GM12872 (cell line): ENCODE results near the gene CALN1.

Experiments used
- TF ChIP-seq, protein P1 (sequence below): IDR thresholded peaks from 3 replicates; pipeline ENCODE4 v1.5.1; 2011; ENCODE audit warnings: low read depth, mild to moderate bottlenecking, low read length, moderate library complexity; ENCODE audit not compliant: insufficient read depth

Gene CALN1

DNA sequence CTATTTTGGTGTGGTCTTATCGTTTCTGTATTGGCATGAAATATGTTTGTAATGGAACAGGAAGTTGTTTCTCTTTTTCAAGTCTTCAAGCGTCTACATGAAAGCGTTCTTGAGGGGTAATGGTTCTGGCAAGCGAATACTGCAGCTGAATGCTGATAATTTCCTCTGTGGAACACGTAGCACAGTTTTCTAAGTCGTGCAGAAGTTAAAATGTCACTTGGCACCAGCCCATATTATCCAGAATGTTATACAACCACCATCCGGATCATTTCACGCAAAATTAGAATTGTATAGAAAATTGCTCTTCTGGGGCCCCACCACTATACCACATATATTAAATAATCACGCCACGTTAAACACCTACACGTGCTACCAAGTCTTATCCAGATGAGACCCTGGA lies 354.3 kb downstream of the CALN1 start:
- TF ChIP-seq, protein P1, sequence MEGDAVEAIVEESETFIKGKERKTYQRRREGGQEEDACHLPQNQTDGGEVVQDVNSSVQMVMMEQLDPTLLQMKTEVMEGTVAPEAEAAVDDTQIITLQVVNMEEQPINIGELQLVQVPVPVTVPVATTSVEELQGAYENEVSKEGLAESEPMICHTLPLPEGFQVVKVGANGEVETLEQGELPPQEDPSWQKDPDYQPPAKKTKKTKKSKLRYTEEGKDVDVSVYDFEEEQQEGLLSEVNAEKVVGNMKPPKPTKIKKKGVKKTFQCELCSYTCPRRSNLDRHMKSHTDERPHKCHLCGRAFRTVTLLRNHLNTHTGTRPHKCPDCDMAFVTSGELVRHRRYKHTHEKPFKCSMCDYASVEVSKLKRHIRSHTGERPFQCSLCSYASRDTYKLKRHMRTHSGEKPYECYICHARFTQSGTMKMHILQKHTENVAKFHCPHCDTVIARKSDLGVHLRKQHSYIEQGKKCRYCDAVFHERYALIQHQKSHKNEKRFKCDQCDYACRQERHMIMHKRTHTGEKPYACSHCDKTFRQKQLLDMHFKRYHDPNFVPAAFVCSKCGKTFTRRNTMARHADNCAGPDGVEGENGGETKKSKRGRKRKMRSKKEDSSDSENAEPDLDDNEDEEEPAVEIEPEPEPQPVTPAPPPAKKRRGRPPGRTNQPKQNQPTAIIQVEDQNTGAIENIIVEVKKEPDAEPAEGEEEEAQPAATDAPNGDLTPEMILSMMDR: no peak

GRCh38 chr7:72057231-72057630 lies 354.9 kb downstream of the CALN1 start:
- TF ChIP-seq, protein P1: no peak

- TF ChIP-seq, protein P1: no peak
Observed at GRCh38 chr7:72055426-72055825, 356.7 kb downstream of the CALN1 start.

- TF ChIP-seq, protein P1: no peak
Observed at GRCh38 chr7:72053292-72053691, 358.8 kb downstream of the CALN1 start.

- TF ChIP-seq, protein P1: no peak
Observed at GRCh38 chr7:72048420-72048819, 363.7 kb downstream of the CALN1 start.

DNA sequence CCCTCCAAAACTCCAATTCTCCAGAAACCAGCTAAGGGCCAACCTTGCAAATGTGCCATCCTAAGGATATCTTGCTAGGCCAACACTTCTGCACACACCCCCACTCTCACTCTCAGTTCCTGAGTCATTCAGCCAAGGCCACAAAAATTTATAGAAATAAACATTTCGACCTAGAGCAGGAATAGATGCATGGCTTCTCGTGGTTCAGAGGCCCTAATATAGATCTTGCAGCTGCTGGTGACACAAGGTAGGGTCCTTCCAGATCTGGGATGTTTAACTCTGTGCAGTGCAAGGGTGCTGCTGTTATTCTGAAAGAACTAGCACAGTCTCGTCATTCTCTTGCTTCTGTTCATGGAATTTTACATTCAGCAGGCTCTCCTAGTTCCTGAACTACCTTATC lies 369.3 kb downstream of the CALN1 start:
- TF ChIP-seq, protein P1: no peak

DNA sequence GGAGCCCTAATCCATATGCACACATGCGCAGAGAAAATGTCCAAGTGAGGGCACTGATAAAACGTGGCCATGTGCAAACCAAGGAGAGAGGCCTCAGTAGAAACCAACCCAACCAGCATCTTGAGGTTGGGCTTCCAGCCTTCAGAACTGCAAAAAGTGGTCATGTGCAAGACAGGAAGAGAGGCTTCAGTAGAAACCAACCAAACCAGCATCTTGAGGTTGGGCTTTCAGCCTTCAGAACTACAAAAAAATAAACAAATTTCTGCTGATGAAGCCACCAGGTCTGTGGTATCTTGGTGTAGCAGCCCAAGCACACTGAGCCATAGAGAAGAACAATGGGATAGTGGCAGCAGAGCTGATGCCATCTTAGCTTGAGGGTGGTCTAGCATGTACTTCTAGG lies 371.5 kb downstream of the CALN1 start:
- TF ChIP-seq, protein P1: no peak

GRCh38 chr7:72039460-72039859 lies 372.7 kb downstream of the CALN1 start:
- TF ChIP-seq, protein P1: no peak
